ENCODE data around the gene MSMO1.

Gene MSMO1

DNA sequence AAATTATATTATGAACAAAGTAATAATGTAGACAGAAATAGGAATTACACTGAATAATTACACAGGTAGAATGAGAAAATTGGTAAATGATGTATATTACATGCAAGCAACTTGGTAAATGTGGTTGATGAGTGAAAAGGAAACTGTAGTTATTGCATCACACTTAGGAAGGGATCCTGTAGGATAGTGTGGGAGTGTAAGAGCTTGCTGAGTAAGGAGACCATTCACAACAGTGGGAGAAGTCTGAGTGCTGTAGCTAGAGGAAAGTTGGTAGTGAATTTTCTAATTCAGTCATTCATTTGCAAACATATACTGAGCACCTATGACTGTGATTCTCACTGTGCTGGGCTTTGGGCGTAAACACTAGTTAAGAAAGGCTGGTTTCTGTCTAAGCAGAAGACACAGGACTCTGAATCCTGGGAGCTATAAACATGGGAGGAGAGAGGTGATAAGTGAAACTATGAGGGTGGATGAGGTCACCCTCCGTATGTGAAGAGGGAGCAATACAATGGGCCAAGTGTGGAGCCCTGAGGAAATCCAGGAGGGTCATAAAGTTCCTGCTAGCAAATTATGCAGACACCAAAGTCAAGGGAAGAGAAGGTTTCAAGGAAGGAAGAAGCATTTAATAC, 37.1 kb downstream of the MSMO1 start:
- H3K56ac ChIP-seq (ENCODE audit: low read length): no peak overlapping the region
- no peak overlapping the region for H3K23ac ChIP-seq (ENCODE audit: low read length)
- H3K4ac ChIP-seq (ENCODE audit: low read depth, low read length): no peak overlapping the region
- no peak overlapping the region for H2BK15ac ChIP-seq (replicated peaks; ENCODE audit: low read depth)
- no peaks in the 10 kb centered on the region for H3K36me3 ChIP-seq (ENCODE audit: control insufficient read depth, insufficient read depth, low read length)
- no peak overlapping the region for H3K9ac ChIP-seq (ENCODE audit: low read length)
- no CpG with 5 or more reads among the region's 2 CpGs for WGBS (ENCODE audit: extremely low coverage, insufficient coverage, low lambda C conversion rate)
- no peaks in the 10 kb centered on the region for H3K79me1 ChIP-seq (ENCODE audit: low read length)
- H3K4me2 ChIP-seq (ENCODE audit: low read length): no peak overlapping the region
- no peak overlapping the region for H2BK120ac ChIP-seq (ENCODE audit: low read depth, low read length)
- no peak overlapping the region for H2AK5ac ChIP-seq (ENCODE audit: low read length)
- H3K27me3 ChIP-seq (ENCODE audit: insufficient read depth, low read length, poor library complexity): no peaks in the 10 kb centered on the region
- no peak overlapping the region for H2BK5ac ChIP-seq (ENCODE audit: low read length)
- H3K4me3 ChIP-seq (ENCODE audit: low read length): no peak overlapping the region
- peak; percentile 86 for DNase-seq
- H3K79me2 ChIP-seq (ENCODE audit: control insufficient read depth, insufficient read depth, low read length): no peaks in the 10 kb centered on the region
- no peak overlapping the region for H4K8ac ChIP-seq (ENCODE audit: low read depth, low read length)
- H3K4me1 ChIP-seq (ENCODE audit: control insufficient read depth, low read depth, low read length): peaks cover 2% of the 10 kb centered on the region
- H3K18ac ChIP-seq (ENCODE audit: low read length): no peak overlapping the region
- no peak overlapping the region for H4K5ac ChIP-seq (ENCODE audit: low read length)
- no peak overlapping the region for H3K27ac ChIP-seq (ENCODE audit: low read depth, low read length)

DNA sequence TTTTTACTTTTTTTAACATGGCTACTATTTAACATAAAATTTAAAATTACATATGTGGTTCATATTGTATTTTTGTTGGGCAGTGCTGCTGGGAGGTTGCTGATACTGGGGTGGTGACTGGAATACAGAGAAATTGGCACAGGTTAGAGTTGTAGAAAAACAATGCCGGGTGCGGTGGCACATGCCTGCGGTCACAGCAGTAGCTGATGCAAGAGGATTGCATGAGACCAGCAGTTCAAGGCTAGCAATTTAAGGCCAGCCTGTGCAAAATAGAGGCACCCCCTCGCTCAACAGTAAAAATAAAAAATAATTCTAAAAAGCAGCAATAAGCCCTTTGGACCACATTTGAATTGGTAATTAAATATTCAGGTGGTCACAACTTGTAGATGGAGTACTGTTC, 39.6 kb downstream of the MSMO1 start:
- Histone ChIP-seq H3K18ac (ENCODE audit: low read length) (no peak overlapping the region), H3K4me3 (ENCODE audit: low read length) (no peak overlapping the region), H3K56ac (ENCODE audit: low read length) (no peak overlapping the region), H2BK120ac (ENCODE audit: low read depth, low read length) (no peak overlapping the region), H4K5ac (ENCODE audit: low read length) (no peak overlapping the region), H3K23ac (ENCODE audit: low read length) (no peak overlapping the region), H3K27me3 (ENCODE audit: insufficient read depth, low read length, poor library complexity) (no peaks in the 10 kb centered on the region), H2BK5ac (ENCODE audit: low read length) (no peak overlapping the region), H3K79me2 (ENCODE audit: control insufficient read depth, insufficient read depth, low read length) (no peaks in the 10 kb centered on the region), H4K8ac (ENCODE audit: low read depth, low read length) (no peak overlapping the region), H3K36me3 (ENCODE audit: control insufficient read depth, insufficient read depth, low read length) (no peaks in the 10 kb centered on the region), H3K4me2 (ENCODE audit: low read length) (no peak overlapping the region), H3K4ac (ENCODE audit: low read depth, low read length) (no peak overlapping the region), H2BK15ac (replicated peaks; ENCODE audit: low read depth) (no peak overlapping the region), H3K9ac (ENCODE audit: low read length) (no peak overlapping the region), H3K4me1 (ENCODE audit: control insufficient read depth, low read depth, low read length) (peaks cover 2% of the 10 kb centered on the region), H3K27ac (ENCODE audit: low read depth, low read length) (no peak overlapping the region), H2AK5ac (ENCODE audit: low read length) (no peak overlapping the region), H3K79me1 (ENCODE audit: low read length) (no peaks in the 10 kb centered on the region)
- no peak for DNase-seq
- WGBS (ENCODE audit: extremely low coverage, insufficient coverage, low lambda C conversion rate): no CpG with 5 or more reads among the region's 4 CpGs

DNA sequence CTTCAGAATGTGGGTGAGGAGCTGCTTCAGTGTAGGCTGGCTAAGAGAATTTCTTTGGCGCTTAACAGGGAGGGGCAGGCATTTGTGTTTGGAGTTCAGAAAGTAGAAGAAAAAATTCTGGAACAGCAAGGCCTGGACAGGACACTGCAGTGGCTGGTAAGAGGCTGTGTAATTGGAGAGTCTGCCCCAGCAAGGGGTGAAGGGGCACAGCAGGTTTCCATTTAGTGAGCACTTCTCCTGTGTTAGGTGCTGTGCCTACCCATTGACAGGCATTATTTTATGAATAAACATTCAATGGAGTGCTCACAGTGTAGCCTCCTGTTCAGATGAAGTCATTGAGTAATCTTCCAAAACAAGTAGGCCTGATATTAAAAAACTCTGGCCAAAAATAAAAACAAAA, 40.6 kb downstream of the MSMO1 start:
- Histone ChIP-seq H3K56ac (ENCODE audit: low read length) (no peak overlapping the region), H3K4ac (ENCODE audit: low read depth, low read length) (no peak overlapping the region), H3K9ac (ENCODE audit: low read length) (no peak overlapping the region), H4K8ac (ENCODE audit: low read depth, low read length) (no peak overlapping the region), H3K23ac (ENCODE audit: low read length) (no peak overlapping the region), H3K4me2 (ENCODE audit: low read length) (no peak overlapping the region), H3K27ac (ENCODE audit: low read depth, low read length) (no peak overlapping the region), H2AK5ac (ENCODE audit: low read length) (no peak overlapping the region), H3K27me3 (ENCODE audit: insufficient read depth, low read length, poor library complexity) (no peaks in the 10 kb centered on the region), H3K79me2 (ENCODE audit: control insufficient read depth, insufficient read depth, low read length) (no peaks in the 10 kb centered on the region), H3K18ac (ENCODE audit: low read length) (no peak overlapping the region), H3K4me3 (ENCODE audit: low read length) (no peak overlapping the region), H2BK120ac (ENCODE audit: low read depth, low read length) (no peak overlapping the region), H2BK15ac (replicated peaks; ENCODE audit: low read depth) (no peak overlapping the region), H3K36me3 (ENCODE audit: control insufficient read depth, insufficient read depth, low read length) (no peaks in the 10 kb centered on the region), H3K79me1 (ENCODE audit: low read length) (no peaks in the 10 kb centered on the region), H2BK5ac (ENCODE audit: low read length) (no peak overlapping the region), H4K5ac (ENCODE audit: low read length) (no peak overlapping the region), H3K4me1 (ENCODE audit: control insufficient read depth, low read depth, low read length) (peaks cover 2% of the 10 kb centered on the region)
- no CpG with 5 or more reads among the region's 1 CpG for WGBS (ENCODE audit: extremely low coverage, insufficient coverage, low lambda C conversion rate)
- no peak for DNase-seq

DNA sequence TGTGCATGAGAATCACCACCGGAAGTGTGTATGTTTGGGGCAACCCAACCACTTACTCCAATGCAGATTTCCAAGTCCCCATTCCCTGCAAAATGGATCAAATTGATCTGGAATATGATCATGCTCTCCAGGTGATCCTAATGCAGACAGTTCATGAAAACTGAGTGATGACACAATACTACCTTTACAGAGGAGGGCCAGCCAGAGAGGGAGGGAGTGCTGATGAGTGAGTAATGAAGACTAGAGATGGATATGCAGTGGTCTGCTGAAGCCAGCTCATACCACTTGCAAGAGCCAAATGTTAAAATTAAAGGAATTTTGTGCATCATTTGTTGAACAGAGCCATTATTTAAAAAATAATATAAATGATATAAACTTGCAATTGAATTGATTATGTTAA, 41.1 kb downstream of the MSMO1 start:
- H3K23ac ChIP-seq (ENCODE audit: low read length): no peak overlapping the region
- H3K9ac ChIP-seq (ENCODE audit: low read length): no peak overlapping the region
- no peak overlapping the region for H2BK5ac ChIP-seq (ENCODE audit: low read length)
- no peak overlapping the region for H3K56ac ChIP-seq (ENCODE audit: low read length)
- no peaks in the 10 kb centered on the region for H3K79me1 ChIP-seq (ENCODE audit: low read length)
- no peaks in the 10 kb centered on the region for H3K27me3 ChIP-seq (ENCODE audit: insufficient read depth, low read length, poor library complexity)
- H3K36me3 ChIP-seq (ENCODE audit: control insufficient read depth, insufficient read depth, low read length): no peaks in the 10 kb centered on the region
- no peak overlapping the region for H4K8ac ChIP-seq (ENCODE audit: low read depth, low read length)
- H2BK120ac ChIP-seq (ENCODE audit: low read depth, low read length): no peak overlapping the region
- H3K4me2 ChIP-seq (ENCODE audit: low read length): no peak overlapping the region
- H3K4me3 ChIP-seq (ENCODE audit: low read length): no peak overlapping the region
- H2BK15ac ChIP-seq (replicated peaks; ENCODE audit: low read depth): no peak overlapping the region
- H3K79me2 ChIP-seq (ENCODE audit: control insufficient read depth, insufficient read depth, low read length): no peaks in the 10 kb centered on the region
- no peak overlapping the region for H4K5ac ChIP-seq (ENCODE audit: low read length)
- H3K27ac ChIP-seq (ENCODE audit: low read depth, low read length): no peak overlapping the region
- no CpG with 5 or more reads among the region's 1 CpG for WGBS (ENCODE audit: extremely low coverage, insufficient coverage, low lambda C conversion rate)
- no peak overlapping the region for H3K4ac ChIP-seq (ENCODE audit: low read depth, low read length)
- no peak overlapping the region for H3K18ac ChIP-seq (ENCODE audit: low read length)
- DNase-seq: no peak
- H2AK5ac ChIP-seq (ENCODE audit: low read length): no peak overlapping the region
- peaks cover 2% of the 10 kb centered on the region for H3K4me1 ChIP-seq (ENCODE audit: control insufficient read depth, low read depth, low read length)

DNA sequence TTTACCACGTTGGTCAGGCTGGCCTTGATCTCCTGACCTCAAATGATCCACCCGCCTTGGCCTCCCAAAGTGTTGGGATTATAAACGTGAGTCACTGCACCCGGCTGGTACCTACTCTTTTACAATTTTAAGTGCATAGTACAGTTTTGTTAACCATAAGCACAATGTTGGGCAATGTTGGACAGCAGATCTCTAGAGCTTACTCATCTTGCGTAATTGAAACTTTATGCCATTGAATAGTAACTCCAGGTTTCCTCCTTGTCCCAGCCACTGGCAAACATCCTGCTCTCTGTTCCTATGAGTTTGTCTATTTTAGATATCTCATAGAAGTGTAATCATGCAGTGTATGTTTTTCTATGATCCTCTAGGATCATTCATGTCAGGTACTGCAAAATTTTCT, 42.1 kb downstream of the MSMO1 start:
- no peak overlapping the region for H3K18ac ChIP-seq (ENCODE audit: low read length)
- no peaks in the 10 kb centered on the region for H3K27me3 ChIP-seq (ENCODE audit: insufficient read depth, low read length, poor library complexity)
- peaks cover 2% of the 10 kb centered on the region for H3K4me1 ChIP-seq (ENCODE audit: control insufficient read depth, low read depth, low read length)
- no peaks in the 10 kb centered on the region for H3K79me1 ChIP-seq (ENCODE audit: low read length)
- no peak overlapping the region for H2AK5ac ChIP-seq (ENCODE audit: low read length)
- no peak overlapping the region for H4K8ac ChIP-seq (ENCODE audit: low read depth, low read length)
- H3K9ac ChIP-seq (ENCODE audit: low read length): no peak overlapping the region
- no peaks in the 10 kb centered on the region for H3K36me3 ChIP-seq (ENCODE audit: control insufficient read depth, insufficient read depth, low read length)
- no peaks in the 10 kb centered on the region for H3K79me2 ChIP-seq (ENCODE audit: control insufficient read depth, insufficient read depth, low read length)
- H3K23ac ChIP-seq (ENCODE audit: low read length): no peak overlapping the region
- no peak overlapping the region for H4K5ac ChIP-seq (ENCODE audit: low read length)
- H2BK5ac ChIP-seq (ENCODE audit: low read length): no peak overlapping the region
- H2BK15ac ChIP-seq (replicated peaks; ENCODE audit: low read depth): no peak overlapping the region
- H3K4me2 ChIP-seq (ENCODE audit: low read length): no peak overlapping the region
- no peak overlapping the region for H2BK120ac ChIP-seq (ENCODE audit: low read depth, low read length)
- H3K56ac ChIP-seq (ENCODE audit: low read length): no peak overlapping the region
- no CpG with 5 or more reads among the region's 5 CpGs for WGBS (ENCODE audit: extremely low coverage, insufficient coverage, low lambda C conversion rate)
- H3K27ac ChIP-seq (ENCODE audit: low read depth, low read length): no peak overlapping the region
- no peak overlapping the region for H3K4me3 ChIP-seq (ENCODE audit: low read length)
- H3K4ac ChIP-seq (ENCODE audit: low read depth, low read length): no peak overlapping the region
- DNase-seq: no peak

DNA sequence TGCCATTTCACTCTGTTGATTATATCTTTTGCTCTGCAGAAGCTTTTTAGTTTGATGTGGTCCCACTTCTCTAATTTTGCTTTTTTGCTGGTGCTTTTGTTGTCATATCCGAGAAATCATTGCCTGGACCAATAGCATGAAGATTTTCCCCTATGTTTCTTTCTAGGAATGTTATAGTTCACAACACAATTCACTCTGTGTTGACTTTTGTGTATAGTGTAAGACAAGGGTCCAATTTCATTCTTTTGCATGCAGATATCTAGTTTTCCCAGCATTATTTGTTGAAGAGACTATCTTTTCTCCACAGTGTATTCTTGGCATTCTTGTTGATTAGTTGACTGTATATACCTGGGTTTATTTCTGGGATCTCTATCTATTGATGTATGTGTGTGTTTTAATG, 43.1 kb downstream of the MSMO1 start:
- Histone ChIP-seq H2BK120ac (ENCODE audit: low read depth, low read length) (no peak overlapping the region), H2BK5ac (ENCODE audit: low read length) (no peak overlapping the region), H3K79me2 (ENCODE audit: control insufficient read depth, insufficient read depth, low read length) (no peaks in the 10 kb centered on the region), H3K4ac (ENCODE audit: low read depth, low read length) (no peak overlapping the region), H4K5ac (ENCODE audit: low read length) (no peak overlapping the region), H3K27me3 (ENCODE audit: insufficient read depth, low read length, poor library complexity) (no peaks in the 10 kb centered on the region), H2AK5ac (ENCODE audit: low read length) (no peak overlapping the region), H3K18ac (ENCODE audit: low read length) (no peak overlapping the region), H3K56ac (ENCODE audit: low read length) (no peak overlapping the region), H3K9ac (ENCODE audit: low read length) (no peak overlapping the region), H3K4me2 (ENCODE audit: low read length) (no peak overlapping the region), H2BK15ac (replicated peaks; ENCODE audit: low read depth) (no peak overlapping the region), H3K23ac (ENCODE audit: low read length) (no peak overlapping the region), H4K8ac (ENCODE audit: low read depth, low read length) (no peak overlapping the region), H3K4me1 (ENCODE audit: control insufficient read depth, low read depth, low read length) (no peaks in the 10 kb centered on the region), H3K79me1 (ENCODE audit: low read length) (no peaks in the 10 kb centered on the region), H3K36me3 (ENCODE audit: control insufficient read depth, insufficient read depth, low read length) (no peaks in the 10 kb centered on the region), H3K4me3 (ENCODE audit: low read length) (no peak overlapping the region), H3K27ac (ENCODE audit: low read depth, low read length) (no peak overlapping the region)
- no CpG with 5 or more reads among the region's 1 CpG for WGBS (ENCODE audit: extremely low coverage, insufficient coverage, low lambda C conversion rate)
- no peak for DNase-seq
